Measurements from ENCODE around the gene CHST15. TPM values are rescaled to one million over a fixed set of nuclear protein-coding genes. Genes with fewer than 3 reads are reported as not detected.
"Not testable (repeated sequence)": the region's sequence is repeated elsewhere in the genome, so short reads cannot be mapped to it uniquely, and the experiment has no call there.

The CHST15 gene
- polyA plus RNA-seq, 1 donor, result 20.6 TPM

- no peak for DNase-seq
Measured at GRCh38 chr10:124124769-124125161, 31.4 kb upstream of the CHST15 start.

- DNase-seq, result no peak
Measured at GRCh38 chr10:124124123-124124768, 30.8 kb upstream of the CHST15 start.

GRCh38 chr10:124123156-124123555 lies 29.8 kb upstream of the CHST15 start:
- no peak for DNase-seq

- DNase-seq, result no peak
Measured at GRCh38 chr10:124122211-124122610, 28.8 kb upstream of the CHST15 start.

GRCh38 chr10:124120410-124121061 lies 27.1 kb upstream of the CHST15 start:
- no peak for DNase-seq

- DNase-seq, result no peak
Measured at GRCh38 chr10:124119946-124120345, 26.5 kb upstream of the CHST15 start.

- DNase-seq, result no peak
Measured at GRCh38 chr10:124119216-124119615, 25.8 kb upstream of the CHST15 start.

- no peak for DNase-seq
Measured at GRCh38 chr10:124117833-124118232, 24.4 kb upstream of the CHST15 start.

- no peak for DNase-seq
Measured at GRCh38 chr10:124117511-124117785, 24.1 kb upstream of the CHST15 start.

GRCh38 chr10:124116771-124117510 lies 23.5 kb upstream of the CHST15 start:
- no peak for DNase-seq

GRCh38 chr10:124114696-124115095 lies 21.3 kb upstream of the CHST15 start:
- no peak for DNase-seq

- DNase-seq, result no peak
Measured at GRCh38 chr10:124112891-124113580, 19.6 kb upstream of the CHST15 start.

- DNase-seq, result no peak
Measured at GRCh38 chr10:124110882-124111281, 17.5 kb upstream of the CHST15 start.

- DNase-seq, result no peak
Measured at GRCh38 chr10:124109261-124109660, 15.9 kb upstream of the CHST15 start.

GRCh38 chr10:124107072-124107471 lies 13.7 kb upstream of the CHST15 start:
- DNase-seq, result no peak

GRCh38 chr10:124106241-124106879 lies 13.0 kb upstream of the CHST15 start:
- no peak for DNase-seq

GRCh38 chr10:124105594-124105993 lies 12.2 kb upstream of the CHST15 start:
- no peak for DNase-seq

- no peak for DNase-seq
Measured at GRCh38 chr10:124105045-124105444, 11.6 kb upstream of the CHST15 start.

GRCh38 chr10:124104011-124104627 lies 10.7 kb upstream of the CHST15 start:
- no peak for DNase-seq

- DNase-seq, result no peak
Measured at GRCh38 chr10:124101351-124101750, 8.0 kb upstream of the CHST15 start.

GRCh38 chr10:124100651-124101050 lies 7.3 kb upstream of the CHST15 start:
- not testable (repeated sequence) for DNase-seq

- no peak for DNase-seq
Measured at GRCh38 chr10:124100124-124100523, 6.7 kb upstream of the CHST15 start.

Measured in left kidney (tissue), 2 donors.